ENCODE results near the gene SLC38A5. TPM values are rescaled to one million over a fixed set of nuclear protein-coding genes. Genes with fewer than 3 reads are reported as not detected.
"Not testable (repeated sequence)": the region's sequence is repeated elsewhere in the genome, so short reads cannot be mapped to it uniquely, and the experiment has no call there.

The SLC38A5 gene
- total RNA-seq, 2 experiments from 2014 or later: 45.0 to 45.8 TPM

GRCh38 chrX:48411860-48412259 is 58.2 kb downstream of the SLC38A5 start, which contains the start of gene SSX4B:
TSS of gene SSX4B (minus strand) at chrX:48411960. CDS start at chrX:48411372, 588 bp downstream.
- DNase-seq; H3K4me3 Mint-ChIP-seq; intact Hi-C loops (cut with micrococcal nuclease); H3K9me3 Mint-ChIP-seq; H3K4me1 Mint-ChIP-seq (ENCODE audit: low read depth); H3K27ac Mint-ChIP-seq; H3K27me3 Mint-ChIP-seq (ENCODE audit: low read depth); CTCF ChIA-PET; H3K36me3 Mint-ChIP-seq (ENCODE audit: low read depth): not testable (repeated sequence)

Other genes starting within 250 kb of the SLC38A5 start
- gene SSX1, start 214.9 kb downstream of the SLC38A5 start, total RNA-seq: not detected
- not detected for gene SSX3, start 113.6 kb downstream of the SLC38A5 start, total RNA-seq
- not detected for gene SSX4, start 86.7 kb downstream of the SLC38A5 start, total RNA-seq
- not detected for gene SSX4B, start 58.3 kb downstream of the SLC38A5 start, total RNA-seq
- gene FTSJ1, start 5.9 kb upstream of the SLC38A5 start, total RNA-seq: 10 to 100 TPM; 66.2 to 66.8 TPM
- gene PORCN, start 38.7 kb upstream of the SLC38A5 start, total RNA-seq: 1 to 10 TPM; 5.2 to 5.6 TPM
- gene EBP, start 51.5 kb upstream of the SLC38A5 start, total RNA-seq: 100 to 1,000 TPM; 118 to 123 TPM
- 10 to 100 TPM; 10.6 to 11.1 TPM for gene TBC1D25, start 69.5 kb upstream of the SLC38A5 start, total RNA-seq
- gene RBM3, start 104.2 kb upstream of the SLC38A5 start, total RNA-seq: 100 to 1,000 TPM; 139 to 143 TPM
- 10 to 100 TPM; 37.0 to 40.1 TPM for gene WDR13, start 127.2 kb upstream of the SLC38A5 start, total RNA-seq
- 10 to 100 TPM; 76.1 to 77.8 TPM for gene WAS, start 213.5 kb upstream of the SLC38A5 start, total RNA-seq
- gene SUV39H1, start 226.5 kb upstream of the SLC38A5 start, total RNA-seq: 10 to 100 TPM; 31.5 to 31.9 TPM

Data from activated naive CD4-positive, alpha-beta T cell treated with anti-CD3 and anti-CD28 coated beads for 36 hours (primary cell).